Keratinocyte (primary cell): ENCODE measurements around the gene GPN1. TPM values are rescaled to one million over a fixed set of nuclear protein-coding genes. Genes with fewer than 3 reads are reported as not detected.
"Not testable (repeated sequence)": the region's sequence is repeated elsewhere in the genome, so short reads cannot be mapped to it uniquely, and the experiment has no call there.

Source experiments
- DNase-seq: peaks from one replicate; pipeline ENCODE4 v3.0.0-alpha.2; 2011; ENCODE audit warnings: low read depth, missing footprints, low spot score
- FAIRE-seq: peaks from 2 replicates; lab custom pipeline; 2011; peaks lifted over from hg19 to GRCh38; lab: Jason Lieb, UNC
- H2AFZ ChIP-seq: 2 replicates; pipeline ENCODE4 v1.6.0; 2012; ENCODE audit warnings: low read length, control low read depth, inconsistent platforms; ENCODE audit not compliant: control insufficient read depth
- H3K27ac ChIP-seq: 2 replicates; pipeline ENCODE4 v1.5.1; 2011; ENCODE audit warnings: low read length; ENCODE audit not compliant: control insufficient read depth, insufficient read depth
- H3K27me3 ChIP-seq: 3 replicates; pipeline ENCODE4 v1.6.0; 2011; ENCODE audit warnings: low read length; ENCODE audit not compliant: control insufficient read depth, insufficient read depth; ENCODE audit errors: extremely low read depth
- H3K36me3 ChIP-seq, 2 experiments: 2 replicates in 1 of 2; 3 replicates in 1 of 2; pipeline ENCODE4 v1.5.1; 2011; ENCODE audit warnings: low read length in 2 of 2, mild to moderate bottlenecking in 1 of 2; ENCODE audit not compliant: control insufficient read depth in 2 of 2, insufficient read depth in 2 of 2; ENCODE audit errors: extremely low read depth in 1 of 2
- H3K4me1 ChIP-seq: 3 replicates; pipeline ENCODE4 v1.5.1; 2011; ENCODE audit warnings: low read length; ENCODE audit not compliant: control insufficient read depth, insufficient read depth; ENCODE audit errors: extremely low read depth
- H3K4me2 ChIP-seq: 3 replicates; pipeline ENCODE4 v1.6.0; 2011; ENCODE audit warnings: low read depth, low read length; ENCODE audit not compliant: control insufficient read depth, insufficient read depth; ENCODE audit errors: extremely low read depth
- H3K4me3 ChIP-seq, 3 experiments: fragments of 200-600 bp in 1 of 3; sonication (generic) in 1 of 3; 2 replicates in 2 of 3; 3 replicates in 1 of 3; pipeline ENCODE4 v1.5.1; 2011 to 2016; ENCODE audit warnings: low read length in 3 of 3, mild to moderate bottlenecking in 3 of 3, control low read depth in 2 of 3, inconsistent platforms in 1 of 3, low read depth in 1 of 3, mixed read lengths in 1 of 3, mixed run types in 1 of 3, moderate library complexity in 1 of 3; ENCODE audit not compliant: control insufficient read depth in 2 of 3, insufficient read depth in 2 of 3; ENCODE audit errors: extremely low read depth in 1 of 3
- H3K79me2 ChIP-seq: 2 replicates; pipeline ENCODE4 v1.6.0; 2012; ENCODE audit warnings: low read length; ENCODE audit not compliant: control insufficient read depth, insufficient read depth
- H3K9ac ChIP-seq: 3 replicates; pipeline ENCODE4 v1.6.0; 2011; ENCODE audit warnings: low read length; ENCODE audit not compliant: control insufficient read depth, insufficient read depth; ENCODE audit errors: extremely low read depth
- H3K9me1 ChIP-seq: 3 replicates; pipeline ENCODE4 v1.6.0; 2011; ENCODE audit warnings: low read length; ENCODE audit not compliant: control insufficient read depth, insufficient read depth; ENCODE audit errors: extremely low read depth
- H3K9me3 ChIP-seq: 2 replicates; pipeline ENCODE4 v1.5.1; 2012; ENCODE audit warnings: low read depth, low read length; ENCODE audit not compliant: control insufficient read depth
- H4K20me1 ChIP-seq: 3 replicates; pipeline ENCODE4 v1.6.0; 2011; ENCODE audit warnings: low read length; ENCODE audit not compliant: control insufficient read depth, insufficient read depth; ENCODE audit errors: extremely low read depth
- CTCF ChIP-seq, 3 experiments: IDR thresholded peaks in 1 of 3; conservative IDR thresholded peaks in 1 of 3; optimal IDR thresholded peaks in 1 of 3; 2 replicates in 2 of 3; 3 replicates in 1 of 3; pipeline versions ENCODE3 to v1.5.1; 2011; ENCODE audit warnings: low read length in 3 of 3, mild to moderate bottlenecking in 3 of 3, moderate library complexity in 2 of 3, control low read depth in 1 of 3, inconsistent platforms in 1 of 3; ENCODE audit not compliant: insufficient read depth in 2 of 3; ENCODE audit errors: extremely low read depth in 1 of 3
- EZH2 ChIP-seq: IDR thresholded peaks from one replicate; pipeline ENCODE4 v1.6.1; 2012; ENCODE audit warnings: inconsistent platforms, mild to moderate bottlenecking, low read length, moderate library complexity
- dilution Hi-C: fragments of 300-500 bp; cut with MboI; formaldehyde crosslinking; loops from one replicate; pipeline ENCODE4 v1.7.0; 2020; ENCODE audit warnings: low sequenced_read_pairs; ENCODE audit not compliant: extremely low pct_ligation_motif_present
- polyA plus RNA-seq, 5 experiments: library from polyadenylated mRNA; depleted of rRNA in 3 of 5; stranded (reverse) in 3 of 5; stranded (forward) in 1 of 5; unstranded in 1 of 5; fragments of >200 nt; gene quantifications; 1 replicate in 1 of 5; 2 replicates in 3 of 5; 3 replicates in 1 of 5; pipeline versions ENCODE4 v1.2.1 to v1.2.3, GENCODE V29; 2011 to 2012; ENCODE audit warnings: missing spikeins in 2 of 5, low read depth in 1 of 5, low replicate concordance in 1 of 5

GPN1 gene
- polyA plus RNA-seq, 1 donor (not counting 4 experiments of a cell fraction or from before 2014, with no cell fraction given) = 103 TPM

- peak; percentile 79 for FAIRE-seq
Measured at GRCh38 chr2:27627963-27628766, 685 bp upstream of the GPN1 start.

DNA sequence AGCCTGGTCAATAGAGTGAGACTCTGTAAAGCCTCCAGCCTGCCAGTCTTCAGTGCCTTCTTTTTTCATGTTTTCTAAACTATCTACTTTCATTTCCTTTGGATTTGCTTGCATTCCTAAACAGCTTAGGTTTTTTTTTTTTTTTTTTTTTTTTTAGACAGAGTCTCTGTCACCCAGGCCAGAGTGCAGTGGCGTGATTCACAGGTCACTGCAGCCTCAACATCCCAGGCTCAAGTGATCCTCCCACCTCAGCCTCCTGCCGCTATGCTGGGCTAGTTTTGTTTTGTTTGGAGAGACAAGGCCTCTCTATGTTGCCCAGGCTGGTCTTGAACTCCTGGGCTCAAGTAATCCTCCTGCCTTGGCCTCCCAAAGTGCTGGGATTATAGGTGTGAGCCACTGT lies 1.4 kb downstream of the GPN1 start:
- H3K9ac ChIP-seq, H3K27ac ChIP-seq, H3K27me3 ChIP-seq, H3K9me3 ChIP-seq, H3K9me1 ChIP-seq, H2AFZ ChIP-seq, H4K20me1 ChIP-seq, dilution Hi-C loops, H3K4me3 ChIP-seq, DNase-seq, FAIRE-seq: not testable (repeated sequence)
- Histone ChIP-seq H3K4me1 (peaks cover 30% of the 10 kb centered on the region), H3K79me2 (peaks cover 22% of the 10 kb centered on the region), H3K4me2 (peak overlapping the region; percentile 76), H3K36me3 (peaks cover 18 to 31% of the 10 kb centered on the region in 2 experiments)

More at GRCh38 chr2:27627963-27628766, 685 bp upstream of the GPN1 start:
- H3K4me3 ChIP-seq = peak overlapping the region; percentile 87 to 99 (median 97)
- H4K20me1 ChIP-seq = no peaks in the 10 kb centered on the region
- DNase-seq = peak; percentile 77
- peaks cover 22% of the 10 kb centered on the region for H3K79me2 ChIP-seq
- H2AFZ ChIP-seq = no peak overlapping the region
- peaks cover 30% of the 10 kb centered on the region for H3K4me1 ChIP-seq
- peak overlapping the region; percentile 100 for H3K9ac ChIP-seq
- no peaks in the 10 kb centered on the region for H3K27me3 ChIP-seq
- H3K4me2 ChIP-seq = peak overlapping the region; percentile 76
- TF ChIP-seq CTCF (optimal IDR thresholded peaks at IDR 0.05 in 1 of 3, IDR thresholded peaks at IDR 0.05 in 1 of 3, conservative IDR thresholded peaks at IDR 0.05 in 1 of 3; ENCODE audit: extremely low read depth in 1 of 3, insufficient read depth in 2 of 3, low read length in 3 of 3) = no peak
- no peak for TF ChIP-seq EZH2
- no peaks in the 10 kb centered on the region for H3K9me1 ChIP-seq
- H3K36me3 ChIP-seq = peaks cover 12 to 19% of the 10 kb centered on the region in 2 experiments
- H3K9me3 ChIP-seq = no peaks in the 10 kb centered on the region
- dilution Hi-C loops = no loop called here
- H3K27ac ChIP-seq = peak overlapping the region; percentile 99
